Measurements from ENCODE around the gene C3orf33. TPM values are rescaled to one million over a fixed set of nuclear protein-coding genes. Genes with fewer than 3 reads are reported as not detected.

The C3orf33 gene
- total RNA-seq, 4 donors from 2014 or later = 8.9 to 16.3 (median 10.7) TPM

DNA sequence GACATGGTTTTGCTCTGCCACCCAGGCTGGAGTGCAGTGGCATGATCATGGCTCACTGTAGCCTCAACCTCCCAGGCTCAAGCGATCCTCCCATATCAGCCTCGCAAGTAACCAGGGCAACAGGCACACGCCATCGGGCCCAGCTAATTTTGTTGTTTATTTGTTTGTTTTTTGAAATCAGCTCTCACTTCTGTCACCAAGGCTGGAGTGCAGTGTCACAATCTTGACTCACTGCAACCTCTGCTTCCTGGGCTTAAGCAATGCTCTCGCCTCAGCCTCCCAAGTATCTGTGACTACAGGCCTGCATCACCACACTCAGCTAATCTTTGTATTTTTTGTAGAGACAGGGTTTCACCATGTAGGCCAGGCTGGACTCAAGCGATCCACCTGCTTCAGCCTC is 35.0 kb downstream of the C3orf33 start:
- no peak for DNase-seq
- no peak overlapping the region for H3K4me3 ChIP-seq (replicated peaks in 1 of 3)
- no peaks in the 10 kb centered on the region for H3K9me3 ChIP-seq
- H3K27me3 ChIP-seq = no peaks in the 10 kb centered on the region
- WGBS, 2 donors = 98 to 100% methylated on average over 6 of the region's 6 CpGs
- H3K4me1 ChIP-seq = no peaks in the 10 kb centered on the region
- intact Hi-C loops (cut with DNase I) = no loop called here
- no peak overlapping the region for H3K27ac ChIP-seq
- TF ChIP-seq POLR2A (IDR thresholded peaks at IDR 0.05) = no peak
- TF ChIP-seq CTCF (IDR thresholded peaks at IDR 0.05) = no peak
- H3K36me3 ChIP-seq = peaks cover 4 to 5% of the 10 kb centered on the region in 2 donors

DNA sequence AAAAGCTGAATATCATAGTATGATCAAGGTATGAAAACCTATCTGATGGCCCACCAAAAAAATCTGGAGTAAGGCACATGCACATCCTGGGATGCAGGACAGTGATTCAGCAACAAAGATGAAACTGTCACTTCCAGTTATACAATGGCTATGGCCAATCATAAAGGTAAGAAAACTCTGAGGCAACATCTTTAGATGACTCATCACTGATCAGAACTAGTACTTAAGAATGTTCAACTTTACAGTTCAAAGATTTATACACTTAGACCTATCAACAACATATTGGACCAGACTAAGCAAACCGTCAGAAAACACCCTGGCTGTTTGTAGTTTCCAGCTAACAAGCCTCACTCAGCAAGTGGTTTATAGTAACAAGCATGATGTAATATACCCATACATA is 39.9 kb downstream of the C3orf33 start:
- WGBS, 2 donors = 83 to 91% methylated on average over 1 of the region's 1 CpG
- intact Hi-C loops (cut with DNase I) = no loop called here
- Histone ChIP-seq H3K4me3 (replicated peaks in 1 of 3) (no peak overlapping the region), H3K9me3 (no peaks in the 10 kb centered on the region), H3K36me3 (peaks cover 0 to 4% of the 10 kb centered on the region in 2 donors), H3K4me1 (no peaks in the 10 kb centered on the region), H3K27ac (no peak overlapping the region), H3K27me3 (no peaks in the 10 kb centered on the region)
- TF ChIP-seq CTCF (IDR thresholded peaks at IDR 0.05) (no peak), POLR2A (IDR thresholded peaks at IDR 0.05) (no peak)
- no peak for DNase-seq

DNA sequence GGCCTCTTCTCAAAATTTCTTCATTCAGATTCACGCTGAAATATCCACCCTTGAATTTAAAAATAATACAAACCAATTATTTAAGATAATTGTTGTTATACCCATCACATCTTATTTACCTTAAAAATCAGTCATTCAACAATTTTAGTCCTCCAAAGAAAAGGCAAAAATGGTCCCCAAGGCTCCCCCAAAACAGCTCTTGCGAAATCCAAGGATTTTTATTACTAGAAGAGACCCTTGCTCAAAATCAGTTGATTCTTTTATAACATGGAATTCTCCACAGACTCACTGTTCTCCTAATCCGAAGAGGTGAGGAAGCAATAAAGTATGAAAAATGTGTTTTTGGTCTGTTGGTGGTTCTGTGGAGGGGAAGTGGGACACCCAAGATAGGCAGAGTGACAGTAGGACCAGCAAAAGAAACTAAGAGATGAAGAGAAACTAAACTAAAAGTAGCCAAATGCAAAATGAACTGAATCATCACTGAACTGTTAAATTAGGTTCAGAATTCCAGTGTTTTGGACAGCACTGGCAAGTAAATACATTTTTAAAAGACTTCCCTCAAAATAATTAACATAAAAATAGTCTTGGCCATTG is 42.1 kb downstream of the C3orf33 start:
- Histone ChIP-seq H3K4me1 (no peaks in the 10 kb centered on the region), H3K27me3 (no peaks in the 10 kb centered on the region), H3K4me3 (replicated peaks in 1 of 3) (no peak overlapping the region), H3K36me3 (peaks cover 0 to 4% of the 10 kb centered on the region in 2 donors), H3K27ac (no peak overlapping the region), H3K9me3 (no peaks in the 10 kb centered on the region)
- DNase-seq = no peak
- TF ChIP-seq POLR2A (IDR thresholded peaks at IDR 0.05) (no peak), CTCF (IDR thresholded peaks at IDR 0.05) (no peak)
- intact Hi-C loops (cut with DNase I) = no loop called here
- WGBS, 2 donors = 86 to 90% methylated on average over 3 of the region's 3 CpGs

- Histone ChIP-seq H3K9me3 (no peaks in the 10 kb centered on the region), H3K27ac (no peak overlapping the region), H3K4me1 (no peaks in the 10 kb centered on the region), H3K27me3 (no peaks in the 10 kb centered on the region), H3K4me3 (replicated peaks in 1 of 3) (no peak overlapping the region), H3K36me3 (no peaks in the 10 kb centered on the region)
- intact Hi-C loops (cut with DNase I) = no loop called here
- no peak for DNase-seq
- TF ChIP-seq POLR2A (IDR thresholded peaks at IDR 0.05) (no peak), CTCF (IDR thresholded peaks at IDR 0.05) (no peak)
- 91 to 95% methylated on average over 4 of the region's 4 CpGs for WGBS, 2 donors
Measured at GRCh38 chr3:155760653-155761052, 45.4 kb downstream of the C3orf33 start.

- TF ChIP-seq POLR2A (IDR thresholded peaks at IDR 0.05) = no peak
- intact Hi-C loops (cut with DNase I) = no loop called here
- Histone ChIP-seq H3K36me3 (no peaks in the 10 kb centered on the region), H3K27me3 (no peaks in the 10 kb centered on the region), H3K27ac (no peak overlapping the region), H3K9me3 (no peaks in the 10 kb centered on the region), H3K4me3 (replicated peaks in 1 of 3) (no peak overlapping the region), H3K4me1 (no peaks in the 10 kb centered on the region)
- DNase-seq = no peak
- WGBS, 2 donors = 95 to 99% methylated on average over 7 of the region's 7 CpGs
Measured at GRCh38 chr3:155757577-155757976, 48.5 kb downstream of the C3orf33 start.

Measured in thyroid gland (tissue), 4 donors.